Stomach (tissue), 4 donors: Measurements from ENCODE around the gene VILL.

Experiments
- EP300 ChIP-seq: sonication (generic); formaldehyde crosslinking; IDR thresholded peaks from one replicate; pipeline ENCODE4 v1.6.1; 2017; ENCODE audit warnings: antibody characterized with exemption
- POLR2A ChIP-seq, 4 donors: fragments of 450-650 bp; IDR thresholded peaks; one replicate each; pipeline ENCODE4 v1.6.1; 2016; ENCODE audit warnings: antibody characterized with exemption in 4 of 4, control low read depth in 2 of 4, mild to moderate bottlenecking in 1 of 4, moderate library complexity in 1 of 4
- TF ChIP-seq, protein P1 (sequence below), 7 experiments: fragments of 450-650 bp in 4 of 7; fragments of 200-600 bp in 3 of 7; sonication (generic) in 3 of 7; IDR thresholded peaks; one replicate each; pipeline ENCODE4 v1.5.1; 2016 to 2019; ENCODE audit warnings: antibody characterized with exemption in 7 of 7, control low read depth in 2 of 7, mild to moderate bottlenecking in 1 of 7

DNA sequence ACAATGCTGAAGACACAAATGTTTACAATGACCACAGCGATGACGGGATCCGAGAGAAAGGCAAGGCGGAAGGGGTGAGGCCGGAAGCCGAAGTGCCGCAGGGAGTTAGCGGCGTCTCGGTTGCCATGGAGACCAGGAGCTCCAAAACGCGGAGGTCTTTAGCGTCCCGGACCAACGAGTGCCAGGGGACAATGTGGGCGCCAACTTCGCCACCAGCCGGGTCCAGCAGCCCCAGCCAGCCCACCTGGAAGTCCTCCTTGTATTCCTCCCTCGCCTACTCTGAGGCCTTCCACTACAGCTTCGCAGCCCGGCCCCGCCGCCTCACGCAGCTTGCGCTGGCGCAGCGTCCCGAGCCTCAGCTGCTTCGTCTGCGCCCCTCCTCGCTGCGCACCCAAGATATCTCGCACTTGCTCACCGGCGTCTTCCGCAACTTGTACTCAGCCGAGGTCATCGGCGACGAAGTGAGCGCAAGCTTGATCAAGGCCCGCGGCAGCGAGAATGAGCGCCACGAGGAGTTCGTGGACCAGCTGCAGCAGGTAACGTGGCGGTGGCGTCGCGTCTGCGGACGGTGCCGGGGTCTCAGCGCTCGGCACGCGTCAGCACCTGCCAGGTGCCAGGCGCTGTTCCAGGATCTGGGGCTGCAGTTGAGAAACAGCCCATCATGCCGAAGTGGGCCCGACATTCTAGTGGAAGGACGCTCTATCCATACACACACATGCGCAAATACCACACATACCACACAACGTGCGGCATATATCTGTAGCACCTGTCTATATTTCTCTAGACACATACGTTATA, 48.7 kb downstream of the VILL start, which contains the start of gene DLEC1:
- TF ChIP-seq POLR2A (IDR thresholded peaks at IDR 0.05) (no peak), EP300 (no peak)
- TF ChIP-seq, protein P1, sequence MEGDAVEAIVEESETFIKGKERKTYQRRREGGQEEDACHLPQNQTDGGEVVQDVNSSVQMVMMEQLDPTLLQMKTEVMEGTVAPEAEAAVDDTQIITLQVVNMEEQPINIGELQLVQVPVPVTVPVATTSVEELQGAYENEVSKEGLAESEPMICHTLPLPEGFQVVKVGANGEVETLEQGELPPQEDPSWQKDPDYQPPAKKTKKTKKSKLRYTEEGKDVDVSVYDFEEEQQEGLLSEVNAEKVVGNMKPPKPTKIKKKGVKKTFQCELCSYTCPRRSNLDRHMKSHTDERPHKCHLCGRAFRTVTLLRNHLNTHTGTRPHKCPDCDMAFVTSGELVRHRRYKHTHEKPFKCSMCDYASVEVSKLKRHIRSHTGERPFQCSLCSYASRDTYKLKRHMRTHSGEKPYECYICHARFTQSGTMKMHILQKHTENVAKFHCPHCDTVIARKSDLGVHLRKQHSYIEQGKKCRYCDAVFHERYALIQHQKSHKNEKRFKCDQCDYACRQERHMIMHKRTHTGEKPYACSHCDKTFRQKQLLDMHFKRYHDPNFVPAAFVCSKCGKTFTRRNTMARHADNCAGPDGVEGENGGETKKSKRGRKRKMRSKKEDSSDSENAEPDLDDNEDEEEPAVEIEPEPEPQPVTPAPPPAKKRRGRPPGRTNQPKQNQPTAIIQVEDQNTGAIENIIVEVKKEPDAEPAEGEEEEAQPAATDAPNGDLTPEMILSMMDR (IDR thresholded peaks at IDR 0.05), result no peak
